ENCODE results near the gene OGN. TPM values are rescaled to one million over a fixed set of nuclear protein-coding genes. Genes with fewer than 3 reads are reported as not detected.
A peak's percentile ranks its signal among the peaks of the same experiment; 100 is the strongest.

The OGN gene
- total and polyA plus RNA-seq, 12 donors: 3.0 to 33.2 (median 14.4) TPM

- TF ChIP-seq CTCF (IDR thresholded peaks at IDR 0.05): no peak
- no peak for TF ChIP-seq POLR2A (IDR thresholded peaks at IDR 0.05)
- peak overlapping the region in 1 of 5 donors; percentile 38 for H3K27ac ChIP-seq
- intact Hi-C loops (cut with DNase I): no loop called here
Measured at GRCh38 chr9:92350740-92351133, 53.6 kb downstream of the OGN start.

GRCh38 chr9:92349771-92350739 is 54.3 kb downstream of the OGN start:
- WGBS, 4 donors: 65 to 76% (median 74%) methylated on average over 7 of the region's 7 CpGs
- Histone ChIP-seq H3K27me3 (no peaks in the 10 kb centered on the region), H3K4me3 (no peak overlapping the region), H3K4me1 (replicated peaks in 1 of 2) (no peaks in the 10 kb centered on the region), H3K36me3 (replicated peaks in 1 of 2) (no peaks in the 10 kb centered on the region), H3K9me3 (replicated peaks in 1 of 3) (no peaks in the 10 kb centered on the region), H3K27ac (peak overlapping the region in 1 of 5 donors; percentile 38)
- no peak for TF ChIP-seq POLR2A (IDR thresholded peaks at IDR 0.05)
- no peak for TF ChIP-seq CTCF (IDR thresholded peaks at IDR 0.05)
- DNase-seq: no peak
- intact Hi-C loops (cut with DNase I): loop anchor here (10.0 kb wide), 1 partner anchor 285 kb away; no protein-coding TSS in a partner anchor

More at GRCh38 chr9:92350740-92351133, 53.6 kb downstream of the OGN start:
- Histone ChIP-seq H3K4me3 (no peak overlapping the region), H3K36me3 (replicated peaks in 1 of 2) (no peaks in the 10 kb centered on the region), H3K4me1 (replicated peaks in 1 of 2) (no peaks in the 10 kb centered on the region), H3K9me3 (replicated peaks in 1 of 3) (no peaks in the 10 kb centered on the region), H3K27me3 (no peaks in the 10 kb centered on the region)
- DNase-seq: no peak

- Histone ChIP-seq H3K4me3 (no peak overlapping the region), H3K27ac (no peak overlapping the region), H3K36me3 (replicated peaks in 1 of 2) (no peaks in the 10 kb centered on the region), H3K27me3 (no peaks in the 10 kb centered on the region), H3K4me1 (replicated peaks in 1 of 2) (no peaks in the 10 kb centered on the region), H3K9me3 (replicated peaks in 1 of 3) (no peaks in the 10 kb centered on the region)
- TF ChIP-seq CTCF (IDR thresholded peaks at IDR 0.05) (no peak), POLR2A (IDR thresholded peaks at IDR 0.05) (no peak)
- intact Hi-C loops (cut with DNase I): loop anchor here (10.0 kb wide), 1 partner anchor 289 kb away; no protein-coding TSS in a partner anchor
- DNase-seq: no peak
Measured at GRCh38 chr9:92345582-92345981, 58.8 kb downstream of the OGN start.

DNA sequence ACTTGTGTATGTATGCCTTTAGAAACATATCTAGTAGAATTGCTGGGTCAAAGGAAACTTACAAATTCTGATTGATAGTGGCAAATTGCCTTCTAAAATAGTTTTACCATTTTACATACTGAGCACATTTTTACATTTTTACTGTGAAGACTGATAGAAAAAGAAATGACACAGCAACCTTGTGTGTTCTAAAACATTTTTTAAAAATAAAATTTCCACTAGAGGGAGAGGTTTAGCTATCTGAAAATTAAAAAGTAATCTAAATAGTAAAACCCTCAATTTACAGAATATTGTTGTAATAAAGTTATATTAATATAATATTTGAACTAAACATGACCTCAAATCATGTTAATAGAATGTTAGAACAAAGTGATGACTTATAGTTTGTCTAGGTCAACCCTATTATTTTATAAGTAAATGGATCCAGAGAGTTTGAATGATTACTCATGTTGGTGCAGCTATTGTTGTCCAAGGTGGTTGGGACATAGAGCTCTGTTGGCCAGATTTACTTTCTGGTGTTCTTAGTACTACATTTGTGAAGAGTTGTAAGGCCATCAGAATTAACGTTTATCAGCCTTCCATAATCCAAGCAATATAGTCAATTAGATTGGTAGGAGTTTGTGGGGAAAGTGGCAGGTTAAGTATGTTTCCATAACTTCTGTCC is 61.4 kb downstream of the OGN start:
- no peaks in the 10 kb centered on the region for H3K27me3 ChIP-seq
- H3K4me1 ChIP-seq (replicated peaks in 1 of 2): no peaks in the 10 kb centered on the region
- no peaks in the 10 kb centered on the region for H3K9me3 ChIP-seq (replicated peaks in 1 of 3)
- 63 to 81% (median 72%) methylated on average over 1 of the region's 1 CpG for WGBS, 4 donors
- peaks cover 0 to 5% of the 10 kb centered on the region in 2 donors for H3K36me3 ChIP-seq (replicated peaks in 1 of 2)
- H3K27ac ChIP-seq: no peak overlapping the region
- DNase-seq: no peak
- peak in 3 of 6 experiments; percentile 11 to 49 (median 39) for TF ChIP-seq CTCF (IDR thresholded peaks at IDR 0.05)
- TF ChIP-seq POLR2A (IDR thresholded peaks at IDR 0.05): no peak
- H3K4me3 ChIP-seq: no peak overlapping the region
- intact Hi-C loops (cut with DNase I): loop anchor here (10.0 kb wide), 1 partner anchor 292 kb away; no protein-coding TSS in a partner anchor
